Lower lobe of right lung (tissue), 2 donors: ENCODE measurements around the gene IL1RAPL1. TPM values are rescaled to one million over a fixed set of nuclear protein-coding genes. Genes with fewer than 3 reads are reported as not detected.

ENCODE experiments used
- ATAC-seq, 2 donors: fragments of 200-7000 bp; cut with Tn5 transposase; one replicate each; pipeline ENCODE4 v1.9.1; 2020 to 2022; ENCODE audit warnings: mild to moderate bottlenecking in 2 of 2, moderate library complexity in 2 of 2
- DNase-seq: peaks from one replicate; pipeline ENCODE4 v3.0.0-alpha.2; 2020
- H3K27ac ChIP-seq: fragments of 200-600 bp; one replicate; pipeline ENCODE4 v1.8.0; 2022
- H3K27me3 ChIP-seq: fragments of 200-600 bp; one replicate; pipeline ENCODE4 v1.8.0; 2022; ENCODE audit warnings: low read depth
- H3K36me3 ChIP-seq: fragments of 200-600 bp; one replicate; pipeline ENCODE4 v1.8.0; 2022; ENCODE audit warnings: mild to moderate bottlenecking
- H3K4me1 ChIP-seq: fragments of 200-600 bp; one replicate; pipeline ENCODE4 v1.8.0; 2022
- H3K4me3 ChIP-seq: fragments of 200-600 bp; one replicate; pipeline ENCODE4 v1.8.0; 2022; ENCODE audit warnings: mild to moderate bottlenecking
- H3K9me3 ChIP-seq: fragments of 200-600 bp; one replicate; pipeline ENCODE4 v1.8.0; 2022
- intact Hi-C: fragments of 100-400 bp; cut with DNase I; formaldehyde crosslinking; loops from one replicate; pipeline ENCODE4 v1.11.0; 2022
- total RNA-seq: library from RNA; stranded (reverse); fragmentation: NEBNext Ultra II Directional; extraction: Animal tissue kit (Norgen Biotek cat#: 25700); gene quantifications from one replicate; pipeline ENCODE4 v1.2.1, GENCODE V29; 2021
- TF ChIP-seq, protein P1 (sequence below): fragments of 200-600 bp; IDR thresholded peaks from one replicate; pipeline ENCODE4 v1.8.0; 2022; ENCODE audit warnings: antibody characterized with exemption, mild to moderate bottlenecking
- donor health status: DM: no; HTN: yes; CAD: no; lungs with severe emphysema.

IL1RAPL1 gene
- total RNA-seq, 1 donor from 2014 or later = not detected

DNA sequence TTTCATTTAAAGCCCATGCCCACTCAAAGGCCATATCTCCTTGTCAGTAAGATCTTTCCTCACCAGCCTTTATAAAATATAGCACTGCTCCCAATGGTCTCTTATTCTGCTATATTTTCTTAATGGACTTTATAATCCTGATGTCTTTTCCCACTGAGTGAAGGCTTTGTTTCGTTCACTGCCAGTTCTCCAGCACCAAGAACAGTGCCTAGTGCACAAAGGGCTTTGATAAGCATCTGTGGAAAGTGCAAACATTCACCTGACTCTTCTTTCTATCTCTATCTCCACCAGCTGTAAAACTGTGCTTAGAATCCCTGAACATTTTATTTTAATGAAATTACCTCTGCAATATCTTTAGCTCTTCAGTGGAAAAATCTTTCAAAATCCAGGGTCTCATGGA, 1054.2 kb downstream of the IL1RAPL1 start:
- ATAC-seq = no peak
- Histone ChIP-seq H3K27ac (no peak overlapping the region), H3K36me3 (no peaks in the 10 kb centered on the region), H3K4me3 (no peak overlapping the region), H3K9me3 (no peaks in the 10 kb centered on the region), H3K4me1 (no peaks in the 10 kb centered on the region), H3K27me3 (no peaks in the 10 kb centered on the region)
- TF ChIP-seq, protein P1, sequence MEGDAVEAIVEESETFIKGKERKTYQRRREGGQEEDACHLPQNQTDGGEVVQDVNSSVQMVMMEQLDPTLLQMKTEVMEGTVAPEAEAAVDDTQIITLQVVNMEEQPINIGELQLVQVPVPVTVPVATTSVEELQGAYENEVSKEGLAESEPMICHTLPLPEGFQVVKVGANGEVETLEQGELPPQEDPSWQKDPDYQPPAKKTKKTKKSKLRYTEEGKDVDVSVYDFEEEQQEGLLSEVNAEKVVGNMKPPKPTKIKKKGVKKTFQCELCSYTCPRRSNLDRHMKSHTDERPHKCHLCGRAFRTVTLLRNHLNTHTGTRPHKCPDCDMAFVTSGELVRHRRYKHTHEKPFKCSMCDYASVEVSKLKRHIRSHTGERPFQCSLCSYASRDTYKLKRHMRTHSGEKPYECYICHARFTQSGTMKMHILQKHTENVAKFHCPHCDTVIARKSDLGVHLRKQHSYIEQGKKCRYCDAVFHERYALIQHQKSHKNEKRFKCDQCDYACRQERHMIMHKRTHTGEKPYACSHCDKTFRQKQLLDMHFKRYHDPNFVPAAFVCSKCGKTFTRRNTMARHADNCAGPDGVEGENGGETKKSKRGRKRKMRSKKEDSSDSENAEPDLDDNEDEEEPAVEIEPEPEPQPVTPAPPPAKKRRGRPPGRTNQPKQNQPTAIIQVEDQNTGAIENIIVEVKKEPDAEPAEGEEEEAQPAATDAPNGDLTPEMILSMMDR = no peak
- intact Hi-C loops = no loop called here
- DNase-seq = no peak

DNA sequence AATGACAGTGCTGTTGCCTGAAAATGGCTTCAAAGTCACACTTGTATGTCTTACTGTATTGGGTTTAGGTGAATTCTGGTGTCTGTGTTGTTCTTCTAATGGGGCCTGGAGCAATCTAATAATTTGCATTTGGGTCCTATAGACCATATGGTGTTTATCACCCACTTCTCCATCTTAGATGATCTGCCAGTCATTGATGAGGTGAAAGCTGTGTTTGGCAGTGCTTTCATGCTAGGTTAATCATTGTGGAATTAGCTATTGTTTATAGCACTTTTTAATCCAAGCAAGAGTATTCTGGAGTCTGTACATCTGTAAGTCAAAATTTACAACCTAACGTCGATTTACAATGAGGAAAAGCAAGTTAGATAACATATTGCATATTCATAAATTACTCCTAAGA, 1055.9 kb downstream of the IL1RAPL1 start:
- H3K9me3 ChIP-seq = no peaks in the 10 kb centered on the region
- H3K4me3 ChIP-seq = no peak overlapping the region
- DNase-seq (no peak), ATAC-seq (no peak)
- no peaks in the 10 kb centered on the region for H3K4me1 ChIP-seq
- H3K27ac ChIP-seq = no peak overlapping the region
- H3K36me3 ChIP-seq = no peaks in the 10 kb centered on the region
- TF ChIP-seq, protein P1 = no peak
- no peaks in the 10 kb centered on the region for H3K27me3 ChIP-seq
- intact Hi-C loops = no loop called here

GRCh38 chrX:29648161-29648560, 1060.9 kb downstream of the IL1RAPL1 start:
- no peak overlapping the region for H3K4me3 ChIP-seq
- no peak overlapping the region for H3K27ac ChIP-seq
- DNase-seq = no peak
- H3K9me3 ChIP-seq = no peaks in the 10 kb centered on the region
- H3K27me3 ChIP-seq = no peaks in the 10 kb centered on the region
- no peaks in the 10 kb centered on the region for H3K36me3 ChIP-seq
- intact Hi-C loops = no loop called here
- TF ChIP-seq, protein P1 = no peak
- H3K4me1 ChIP-seq = no peaks in the 10 kb centered on the region
- ATAC-seq = no peak

DNA sequence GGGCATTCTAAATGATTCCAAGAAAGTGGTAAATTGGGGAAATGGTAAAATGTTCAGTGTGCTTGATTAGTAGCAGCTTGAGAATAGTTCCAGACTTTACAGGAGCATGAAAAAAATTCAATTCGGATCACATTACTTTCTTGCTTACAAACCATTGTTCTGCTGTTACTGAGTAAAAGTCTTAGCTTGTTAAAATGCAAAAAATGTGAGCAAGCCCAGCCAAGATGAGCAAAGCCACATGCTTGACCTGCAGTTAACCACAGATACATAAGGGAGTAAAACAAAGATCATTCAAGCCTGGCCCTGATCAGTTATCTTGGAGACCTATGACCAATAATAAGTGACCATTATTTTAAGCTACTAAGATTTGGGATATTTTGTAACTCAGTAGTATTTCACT, 1065.2 kb downstream of the IL1RAPL1 start:
- Histone ChIP-seq H3K4me3 (no peak overlapping the region), H3K4me1 (no peaks in the 10 kb centered on the region), H3K27ac (no peak overlapping the region), H3K27me3 (no peaks in the 10 kb centered on the region), H3K36me3 (no peaks in the 10 kb centered on the region), H3K9me3 (no peaks in the 10 kb centered on the region)
- ATAC-seq (no peak), DNase-seq (no peak)
- TF ChIP-seq, protein P1 = no peak
- intact Hi-C loops = no loop called here

GRCh38 chrX:29653721-29654120, 1066.5 kb downstream of the IL1RAPL1 start:
- Histone ChIP-seq H3K36me3 (no peaks in the 10 kb centered on the region), H3K4me3 (no peak overlapping the region), H3K27me3 (no peaks in the 10 kb centered on the region), H3K27ac (no peak overlapping the region), H3K4me1 (no peaks in the 10 kb centered on the region), H3K9me3 (no peaks in the 10 kb centered on the region)
- DNase-seq (no peak), ATAC-seq (no peak)
- TF ChIP-seq, protein P1 = no peak
- intact Hi-C loops = no loop called here

- TF ChIP-seq, protein P1 = no peak
- Histone ChIP-seq H3K27me3 (no peaks in the 10 kb centered on the region), H3K9me3 (no peaks in the 10 kb centered on the region), H3K4me3 (no peak overlapping the region), H3K27ac (no peak overlapping the region), H3K4me1 (no peaks in the 10 kb centered on the region), H3K36me3 (no peaks in the 10 kb centered on the region)
- intact Hi-C loops = no loop called here
- ATAC-seq (no peak), DNase-seq (no peak)
These were observed 1072.7 kb downstream of the IL1RAPL1 start for GRCh38 chrX:29659911-29660310.
